ENCODE measurements around the gene GALNS. TPM values are rescaled to one million over a fixed set of nuclear protein-coding genes. Genes with fewer than 3 reads are reported as not detected.
"Not testable (repeated sequence)": the region's sequence is repeated elsewhere in the genome, so short reads cannot be mapped to it uniquely, and the experiment has no call there.

GALNS gene
- 9.3 TPM for polyA plus RNA-seq (2012; ENCODE audit: insufficient read depth, insufficient read length)

- peak within 1 kb of the TSS; percentile 95 for H3K4me3 ChIP-seq (ENCODE audit: low read length)
- DNase-seq (ENCODE audit: low read depth, low spot score), result peak; percentile 85
Measured at GRCh38 chr16:88856828-88857727, at the start of gene GALNS, which contains the start of gene TRAPPC2L. GALNS (minus strand) TSS chr16:88856947; CDS start chr16:88856877, 70 bp downstream. TRAPPC2L (plus strand) TSS chr16:88857127; CDS start chr16:88857151, 24 bp downstream.

- DNase-seq (ENCODE audit: low read depth, low spot score), result no peak
- H3K4me3 ChIP-seq (ENCODE audit: low read length), result no peak overlapping the region
Measured at GRCh38 chr16:88906020-88906419, 49.3 kb upstream of the GALNS start.

GRCh38 chr16:88905563-88905962 lies 48.8 kb upstream of the GALNS start:
- no peak overlapping the region for H3K4me3 ChIP-seq (ENCODE audit: low read length)
- DNase-seq (ENCODE audit: low read depth, low spot score), result peak; percentile 5

GRCh38 chr16:88904676-88905365 lies 48.1 kb upstream of the GALNS start:
- no peak overlapping the region for H3K4me3 ChIP-seq (ENCODE audit: low read length)
- DNase-seq (ENCODE audit: low read depth, low spot score), result no peak

GRCh38 chr16:88903267-88903666 lies 46.5 kb upstream of the GALNS start:
- H3K4me3 ChIP-seq (ENCODE audit: low read length), result no peak overlapping the region
- no peak for DNase-seq (ENCODE audit: low read depth, low spot score)

- no peak for DNase-seq (ENCODE audit: low read depth, low spot score)
- H3K4me3 ChIP-seq (ENCODE audit: low read length), result no peak overlapping the region
Measured at GRCh38 chr16:88902744-88903143, 46.0 kb upstream of the GALNS start.

GRCh38 chr16:88901718-88902337 lies 45.1 kb upstream of the GALNS start:
- DNase-seq (ENCODE audit: low read depth, low spot score), result no peak
- H3K4me3 ChIP-seq (ENCODE audit: low read length), result no peak overlapping the region

- DNase-seq (ENCODE audit: low read depth, low spot score), result no peak
- H3K4me3 ChIP-seq (ENCODE audit: low read length), result no peak overlapping the region
Measured at GRCh38 chr16:88900662-88901052, 43.9 kb upstream of the GALNS start.

- no peak overlapping the region for H3K4me3 ChIP-seq (ENCODE audit: low read length)
Measured at GRCh38 chr16:88899901-88900661, 43.3 kb upstream of the GALNS start.

GRCh38 chr16:88897696-88898425 lies 41.1 kb upstream of the GALNS start:
- no peak for DNase-seq (ENCODE audit: low read depth, low spot score)
- H3K4me3 ChIP-seq (ENCODE audit: low read length), result no peak overlapping the region

More at GRCh38 chr16:88899901-88900661, 43.3 kb upstream of the GALNS start:
- DNase-seq (ENCODE audit: low read depth, low spot score), result no peak

GRCh38 chr16:88896238-88897070 lies 39.7 kb upstream of the GALNS start:
- no peak for DNase-seq (ENCODE audit: low read depth, low spot score)
- H3K4me3 ChIP-seq (ENCODE audit: low read length), result no peak overlapping the region

GRCh38 chr16:88895335-88895734 lies 38.6 kb upstream of the GALNS start:
- H3K4me3 ChIP-seq (ENCODE audit: low read length), result no peak overlapping the region
- DNase-seq (ENCODE audit: low read depth, low spot score), result no peak

GRCh38 chr16:88894681-88895300 lies 38.0 kb upstream of the GALNS start:
- no peak for DNase-seq (ENCODE audit: low read depth, low spot score)

GRCh38 chr16:88894266-88894665 lies 37.5 kb upstream of the GALNS start:
- not testable (repeated sequence) for DNase-seq (ENCODE audit: low read depth, low spot score)

More at GRCh38 chr16:88894681-88895300, 38.0 kb upstream of the GALNS start:
- no peak overlapping the region for H3K4me3 ChIP-seq (ENCODE audit: low read length)

GRCh38 chr16:88893127-88893968 lies 36.6 kb upstream of the GALNS start:
- no peak for DNase-seq (ENCODE audit: low read depth, low spot score)
- H3K4me3 ChIP-seq (ENCODE audit: low read length), result no peak overlapping the region

More at GRCh38 chr16:88894266-88894665, 37.5 kb upstream of the GALNS start:
- H3K4me3 ChIP-seq (ENCODE audit: low read length), result not testable (repeated sequence)

- no peak for DNase-seq (ENCODE audit: low read depth, low spot score)
Measured at GRCh38 chr16:88892065-88892464, 35.3 kb upstream of the GALNS start.

More at GRCh38 chr16:88892065-88892464, 35.3 kb upstream of the GALNS start:
- H3K4me3 ChIP-seq (ENCODE audit: low read length), result no peak overlapping the region
